HAP-1 (cell line): ENCODE results near the gene OR52N2.

Source experiments
- DNase-seq, 2 experiments: peaks; one replicate each; pipeline ENCODE4 v3.0.0-alpha.2; 2016 to 2020; ENCODE audit warnings: low spot score in 2 of 2
- H3K27me3 ChIP-seq: fragments of 250-450 bp; sonication (Bioruptor Pico); 2 replicates; pipeline ENCODE4 v1.5.1; 2020; ENCODE audit warnings: low read depth, mild to moderate bottlenecking, moderate library complexity
- H3K36me3 ChIP-seq: fragments of 250-450 bp; sonication (Bioruptor Pico); replicated peaks from 2 replicates; pipeline ENCODE4 v1.5.1; 2020; ENCODE audit warnings: mild to moderate bottlenecking
- H3K4me1 ChIP-seq: fragments of 250-450 bp; sonication (Bioruptor Pico); 2 replicates; pipeline ENCODE4 v1.5.1; 2020; ENCODE audit warnings: mild to moderate bottlenecking
- H3K4me3 ChIP-seq: fragments of 250-450 bp; sonication (Bioruptor Pico); 2 replicates; pipeline ENCODE4 v1.5.1; 2020; ENCODE audit warnings: mild to moderate bottlenecking, moderate library complexity
- H3K9me3 ChIP-seq: fragments of 250-450 bp; sonication (Bioruptor Pico); 2 replicates; pipeline ENCODE4 v1.5.1; 2020; ENCODE audit warnings: mild to moderate bottlenecking, moderate library complexity
- in situ Hi-C: fragments of 300-500 bp; cut with MboI; formaldehyde crosslinking; loops from 3 replicates; pipeline ENCODE4 v1.14.3; 2020; ENCODE audit warnings: low sequenced_read_pairs, inconsistent platforms, mixed read lengths

The OR52N2 gene

GRCh38 chr11:5808500-5809121 is at the start of gene OR52N2:
TSS of gene OR52N2 (plus strand) at chr11:5808924. CDS start at chr11:5820336, 11,412 bp downstream.
- peak within 1 kb of the TSS; percentile 12 for H3K4me3 ChIP-seq
- DNase-seq, result peak; percentile 67 to 82
- H3K9me3 ChIP-seq, result no peaks in the 10 kb centered on the region
- no peaks in the 10 kb centered on the region for H3K4me1 ChIP-seq
- in situ Hi-C loops, result loop anchor here (25.0 kb wide), 2 partner anchors 696 to 1171 kb away; partner anchors contain the start of genes OR51D1 and OR51E1
- no peaks in the 10 kb centered on the region for H3K36me3 ChIP-seq
- H3K27me3 ChIP-seq, result peaks cover 8% of the 10 kb centered on the region

DNA sequence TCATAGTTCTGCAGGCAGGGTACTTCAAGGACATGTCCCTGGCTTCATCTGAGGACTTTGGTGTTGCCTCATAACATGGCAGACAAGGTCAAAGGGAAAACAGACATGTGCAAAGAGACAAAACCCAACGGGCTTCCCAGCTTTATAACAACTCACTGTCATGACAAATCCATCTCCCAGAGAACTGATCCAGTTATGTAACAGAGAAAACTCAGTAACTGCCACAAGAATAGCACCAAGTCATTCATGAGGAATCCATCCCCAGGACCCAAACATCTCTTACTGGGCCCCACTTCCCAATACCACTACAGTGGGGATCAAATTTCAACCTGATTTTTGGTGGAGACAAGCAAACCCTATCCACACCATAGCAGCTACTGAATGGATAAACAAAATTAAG is 41.7 kb upstream of the OR52N2 start:
- H3K9me3 ChIP-seq, result no peaks in the 10 kb centered on the region
- DNase-seq, result no peak
- no peak overlapping the region for H3K4me3 ChIP-seq
- H3K27me3 ChIP-seq, result no peaks in the 10 kb centered on the region
- in situ Hi-C loops, result no loop called here
- H3K4me1 ChIP-seq, result no peaks in the 10 kb centered on the region
- H3K36me3 ChIP-seq, result no peaks in the 10 kb centered on the region

GRCh38 chr11:5783255-5783654 is 25.5 kb upstream of the OR52N2 start, which contains the start of gene OR52N5:
TSS of gene OR52N5 (minus strand) at chr11:5783355. CDS start at chr11:5778634, 4,721 bp downstream.
- H3K36me3 ChIP-seq, result no peaks in the 10 kb centered on the region
- H3K9me3 ChIP-seq, result no peaks in the 10 kb centered on the region
- no peaks in the 10 kb centered on the region for H3K4me1 ChIP-seq
- no peak for DNase-seq
- H3K27me3 ChIP-seq, result no peaks in the 10 kb centered on the region
- in situ Hi-C loops, result no loop called here
- no peak within 1 kb of the TSS for H3K4me3 ChIP-seq

- Histone ChIP-seq H3K27me3 (no peaks in the 10 kb centered on the region), H3K9me3 (no peaks in the 10 kb centered on the region), H3K36me3 (no peaks in the 10 kb centered on the region), H3K4me1 (no peaks in the 10 kb centered on the region), H3K4me3 (no peak within 1 kb of the TSS)
- in situ Hi-C loops, result no loop called here
- DNase-seq, result no peak
Observed at GRCh38 chr11:5791165-5791564, 17.6 kb upstream of the OR52N2 start, which contains the start of gene OR52N1. TSS of gene OR52N1 (minus strand) at chr11:5791265. CDS start at chr11:5788816, 2,449 bp downstream.

- H3K4me3 ChIP-seq, result no peak overlapping the region
- in situ Hi-C loops, result no loop called here
- H3K27me3 ChIP-seq, result no peaks in the 10 kb centered on the region
- no peak for DNase-seq
- H3K4me1 ChIP-seq, result no peaks in the 10 kb centered on the region
- no peaks in the 10 kb centered on the region for H3K9me3 ChIP-seq
- H3K36me3 ChIP-seq, result no peaks in the 10 kb centered on the region
Observed at GRCh38 chr11:5796541-5796940, 12.2 kb upstream of the OR52N2 start.

DNA sequence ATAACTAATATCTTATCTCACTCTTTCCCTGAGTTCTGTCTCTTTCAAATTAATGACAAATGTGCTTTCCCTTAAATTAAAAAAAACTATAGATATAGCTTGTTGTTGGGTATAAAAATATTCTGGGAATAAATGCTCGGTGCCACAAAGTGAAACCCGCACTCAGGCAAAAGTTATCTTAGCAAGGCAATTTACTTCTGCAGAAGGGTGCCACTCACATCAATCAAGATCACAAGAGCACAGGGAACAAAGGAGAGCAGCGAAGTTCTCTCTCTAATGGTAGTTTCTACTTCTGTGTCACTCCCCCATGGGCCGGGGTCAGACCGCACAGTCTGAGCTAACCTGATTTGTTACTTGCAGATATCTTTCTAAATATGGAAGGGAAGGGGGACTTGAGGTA is 4.7 kb upstream of the OR52N2 start:
- Histone ChIP-seq H3K4me1 (no peaks in the 10 kb centered on the region), H3K4me3 (no peak overlapping the region), H3K36me3 (no peaks in the 10 kb centered on the region), H3K27me3 (no peaks in the 10 kb centered on the region), H3K9me3 (no peaks in the 10 kb centered on the region)
- DNase-seq, result no peak
- in situ Hi-C loops, result loop anchor here (25.0 kb wide), 2 partner anchors 692 to 1167 kb away; partner anchors contain the start of genes OR51D1 and OR51E1

- no peaks in the 10 kb centered on the region for H3K9me3 ChIP-seq
- H3K4me1 ChIP-seq, result no peaks in the 10 kb centered on the region
- in situ Hi-C loops, result loop anchor here (25.0 kb wide), 2 partner anchors 695 to 1170 kb away; partner anchors contain the start of genes OR51D1 and OR51E1
- H3K27me3 ChIP-seq, result peaks cover 8% of the 10 kb centered on the region
- no peaks in the 10 kb centered on the region for H3K36me3 ChIP-seq
- peak in 1 of 2 experiments; percentile 17 for DNase-seq
- H3K4me3 ChIP-seq, result no peak overlapping the region
Observed at GRCh38 chr11:5807580-5807979, 1.1 kb upstream of the OR52N2 start.

DNA sequence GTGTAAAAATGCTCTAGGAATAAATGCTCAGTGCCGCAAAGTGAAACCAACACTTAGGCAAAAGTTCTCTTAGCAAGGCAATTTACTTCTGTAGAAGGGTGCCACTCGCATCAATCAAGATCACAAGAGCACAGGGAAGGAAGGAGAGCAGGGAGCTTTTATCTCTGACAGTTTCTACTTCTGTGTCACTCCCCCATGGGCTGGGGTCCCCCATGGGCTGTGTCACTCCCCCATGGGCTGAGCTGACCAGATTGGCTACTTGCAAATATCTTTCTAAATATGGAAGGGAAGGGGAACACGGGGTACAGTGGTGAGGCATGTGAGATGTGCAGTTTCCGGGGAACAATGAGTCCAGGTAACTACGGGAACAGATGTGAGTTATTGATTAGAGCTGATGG is 397 bp downstream of the OR52N2 start:
- in situ Hi-C loops, result loop anchor here (25.0 kb wide), 2 partner anchors 697 to 1172 kb away; partner anchors contain the start of genes OR51D1 and OR51E1
- no peak for DNase-seq
- Histone ChIP-seq H3K4me3 (peak overlapping the region; percentile 12; the same call in 1 of the 2 replicates), H3K4me1 (no peaks in the 10 kb centered on the region), H3K9me3 (no peaks in the 10 kb centered on the region), H3K36me3 (no peaks in the 10 kb centered on the region), H3K27me3 (peaks cover 8% of the 10 kb centered on the region)

DNA sequence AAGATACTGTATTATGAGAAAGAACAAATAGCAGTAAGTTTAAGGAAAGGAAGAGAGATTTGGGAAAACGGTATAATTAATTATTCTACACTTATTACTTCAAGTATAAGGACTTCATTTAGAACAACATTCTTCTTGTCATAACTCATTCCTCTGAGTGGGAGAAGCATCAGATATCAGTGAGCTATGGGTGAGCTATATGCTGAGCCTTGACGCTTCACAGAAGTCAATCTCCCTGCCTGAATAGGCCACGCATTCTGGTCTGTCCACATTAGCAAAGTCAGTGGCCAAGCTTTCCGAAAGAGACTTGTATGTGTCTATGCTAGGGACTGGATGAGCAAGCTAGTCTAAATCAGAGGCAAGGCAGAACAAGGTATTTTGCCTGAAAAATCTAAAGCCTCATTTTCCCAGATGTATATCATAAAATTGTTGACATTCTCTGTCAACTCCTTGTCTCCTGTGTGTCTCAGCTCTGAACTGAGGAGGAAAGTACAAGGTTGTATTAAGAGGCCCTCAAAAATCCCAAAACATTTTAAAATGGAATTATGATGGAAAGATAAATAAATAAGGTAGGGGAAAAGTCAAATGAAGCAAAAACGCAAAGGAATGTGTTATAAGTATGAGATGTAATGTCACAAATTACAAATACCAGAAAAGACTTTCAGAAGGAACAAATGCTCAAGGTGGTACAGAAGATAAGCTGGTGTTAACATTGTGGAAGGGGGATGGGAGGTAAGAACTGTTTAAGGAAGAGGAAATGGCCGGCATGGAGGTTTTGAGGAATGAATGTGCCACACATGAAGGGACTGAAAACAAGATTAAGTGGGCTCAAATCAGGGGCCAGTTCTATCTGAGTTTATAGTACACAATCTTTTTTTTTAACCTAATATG is 1.4 kb downstream of the OR52N2 start:
- Histone ChIP-seq H3K9me3 (no peaks in the 10 kb centered on the region), H3K36me3 (no peaks in the 10 kb centered on the region), H3K4me3 (no peak overlapping the region), H3K4me1 (no peaks in the 10 kb centered on the region), H3K27me3 (peaks cover 8% of the 10 kb centered on the region)
- in situ Hi-C loops, result loop anchor here (25.0 kb wide), 2 partner anchors 698 to 1173 kb away; partner anchors contain the start of genes OR51D1 and OR51E1
- DNase-seq, result no peak

DNA sequence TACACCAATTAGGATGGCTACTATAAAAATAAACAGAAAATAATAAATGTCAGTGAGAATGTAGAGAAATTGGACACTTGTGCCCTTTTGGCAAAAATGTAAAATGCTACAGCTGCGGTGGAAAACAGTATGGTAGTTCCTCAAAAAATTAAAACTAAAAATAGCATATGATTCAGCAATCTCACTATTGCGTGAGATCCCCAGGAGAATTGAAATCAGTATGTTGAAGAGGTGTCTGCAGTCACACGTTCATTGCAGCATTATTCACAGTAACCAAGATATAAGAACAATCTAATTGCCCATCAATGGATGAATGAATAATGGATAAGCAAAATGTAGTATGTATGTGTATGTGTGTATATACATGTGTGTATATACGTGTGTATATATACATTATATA is 6.8 kb downstream of the OR52N2 start:
- Histone ChIP-seq H3K27me3 (peaks cover under 1% of the 10 kb centered on the region; the same call in 1 of the 2 replicates), H3K4me1 (no peaks in the 10 kb centered on the region), H3K9me3 (no peaks in the 10 kb centered on the region), H3K36me3 (no peaks in the 10 kb centered on the region), H3K4me3 (no peak overlapping the region)
- in situ Hi-C loops, result loop anchor here (25.0 kb wide), 2 partner anchors 703 to 1178 kb away; partner anchors contain the start of genes OR51D1 and OR51E1
- DNase-seq, result no peak

DNA sequence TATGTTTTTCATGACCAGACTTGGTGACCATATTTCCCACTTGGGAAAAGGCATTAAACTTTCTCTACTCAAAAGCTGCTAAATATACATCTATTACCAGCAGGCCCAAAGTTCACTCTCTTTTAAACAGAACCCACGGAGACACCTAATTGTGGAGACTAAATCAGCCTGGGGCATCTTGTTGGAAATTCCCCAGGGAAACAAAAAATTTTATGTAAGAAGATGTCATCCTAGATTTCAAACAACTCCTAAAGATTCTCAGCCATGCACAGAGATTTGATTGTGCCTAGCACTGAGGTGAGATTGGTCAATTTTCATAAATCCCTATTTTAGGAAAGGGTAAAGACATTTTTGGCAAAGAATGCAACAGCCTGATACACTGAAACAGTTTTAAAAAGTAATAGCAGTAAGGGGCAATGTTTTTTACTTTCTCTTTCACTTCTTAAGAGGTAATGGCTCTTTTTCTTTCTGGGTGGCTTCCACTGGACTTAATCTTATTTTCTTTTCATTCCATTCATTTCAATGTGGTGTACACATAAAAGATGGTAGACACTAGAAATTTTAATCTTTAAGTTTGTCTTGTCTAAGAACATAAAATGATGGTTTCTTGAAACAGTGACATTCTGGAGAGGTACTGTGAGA is 9.6 kb downstream of the OR52N2 start:
- in situ Hi-C loops, result loop anchor here (25.0 kb wide), 2 partner anchors 706 to 1181 kb away; partner anchors contain the start of genes OR51D1 and OR51E1
- no peak overlapping the region for H3K4me3 ChIP-seq
- no peak for DNase-seq
- no peaks in the 10 kb centered on the region for H3K9me3 ChIP-seq
- H3K27me3 ChIP-seq, result no peaks in the 10 kb centered on the region
- H3K4me1 ChIP-seq, result no peaks in the 10 kb centered on the region
- no peaks in the 10 kb centered on the region for H3K36me3 ChIP-seq

- H3K4me3 ChIP-seq, result no peak overlapping the region
- H3K4me1 ChIP-seq, result no peaks in the 10 kb centered on the region
- DNase-seq, result no peak
- in situ Hi-C loops, result no loop called here
- H3K36me3 ChIP-seq, result no peaks in the 10 kb centered on the region
- no peaks in the 10 kb centered on the region for H3K27me3 ChIP-seq
- no peaks in the 10 kb centered on the region for H3K9me3 ChIP-seq
Observed at GRCh38 chr11:5831196-5831829, 22.6 kb downstream of the OR52N2 start.

DNA sequence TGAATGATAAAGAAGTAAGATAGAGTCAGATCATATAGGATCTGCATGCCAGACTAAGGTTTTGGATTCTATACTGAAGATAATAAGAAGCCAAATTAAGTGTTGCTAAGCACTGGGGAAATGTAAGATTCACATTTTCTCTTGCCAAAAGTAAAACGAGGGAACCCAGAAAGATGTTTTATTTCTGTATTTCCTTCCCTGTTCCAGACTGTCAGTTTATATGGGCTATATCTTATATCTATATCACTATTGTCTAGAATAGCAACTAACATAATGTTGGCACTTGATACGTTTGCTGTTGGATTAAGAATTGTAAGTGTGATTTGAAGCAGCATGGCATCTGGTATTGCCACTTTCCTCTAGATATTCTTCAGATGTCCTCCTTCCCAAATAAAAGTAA is 24.7 kb downstream of the OR52N2 start:
- DNase-seq, result no peak
- Histone ChIP-seq H3K4me1 (no peaks in the 10 kb centered on the region), H3K27me3 (no peaks in the 10 kb centered on the region), H3K4me3 (no peak overlapping the region), H3K9me3 (no peaks in the 10 kb centered on the region), H3K36me3 (no peaks in the 10 kb centered on the region)
- in situ Hi-C loops, result no loop called here
